BLaER1 treated with 17β-estradiol and CSF1 and Interleukin-3, amounts not matched to agents 10 nM and 100 nM (cell line): ENCODE data around the gene PIGS.

ENCODE experiments used
- H3K27ac ChIP-seq, 11 experiments: shearing (Covaris generic); formaldehyde crosslinking; 2 replicates each; pipeline ENCODE4 v1.8.1; 2022
- H3K27me3 ChIP-seq, 11 experiments: shearing (Covaris generic); formaldehyde crosslinking; 2 replicates each; pipeline ENCODE4 v1.8.1; 2022
- H3K36me3 ChIP-seq, 11 experiments: shearing (Covaris generic); formaldehyde crosslinking; 2 replicates each; pipeline ENCODE4 v1.8.1; 2022
- H3K4me1 ChIP-seq, 10 experiments: shearing (Covaris generic); formaldehyde crosslinking; 2 replicates each; pipeline ENCODE4 v1.8.1; 2022
- H3K4me2 ChIP-seq, 11 experiments: shearing (Covaris generic); formaldehyde crosslinking; 2 replicates each; pipeline ENCODE4 v1.8.1; 2022
- H3K4me3 ChIP-seq, 10 experiments: shearing (Covaris generic); formaldehyde crosslinking; 2 replicates each; pipeline ENCODE4 v1.8.1; 2022
- H3K9ac ChIP-seq, 11 experiments: shearing (Covaris generic); formaldehyde crosslinking; 2 replicates each; pipeline ENCODE4 v1.8.1; 2022
- H3K9me3 ChIP-seq, 11 experiments: shearing (Covaris generic); formaldehyde crosslinking; replicated peaks in 1 of 11; 2 replicates each; pipeline ENCODE4 v1.8.1; 2022
- H4K20me1 ChIP-seq, 11 experiments: shearing (Covaris generic); formaldehyde crosslinking; 2 replicates each; pipeline ENCODE4 v1.8.1; 2022
- Cebpa-rat ChIP-seq, 11 experiments: shearing (Covaris generic); IDR thresholded peaks; 2 replicates each; pipeline ENCODE4 v1.8.1; 2022

PIGS gene

GRCh38 chr17:28541439-28541838, 29.9 kb downstream of the PIGS start:
- no peak overlapping the region for H3K4me3 ChIP-seq
- no peaks in the 10 kb centered on the region for H3K9me3 ChIP-seq
- no peaks in the 10 kb centered on the region for H3K27me3 ChIP-seq
- no peak overlapping the region for H3K4me2 ChIP-seq
- H3K4me1 ChIP-seq: peaks cover 12 to 24% (median 20%) of the 10 kb centered on the region in 10 experiments
- no peak overlapping the region for H3K9ac ChIP-seq
- H3K36me3 ChIP-seq: peaks cover 0 to 13% (median 6%) of the 10 kb centered on the region in 11 experiments; a peak in 14 of 22 replicates
- no peak for TF ChIP-seq Cebpa-rat (IDR thresholded peaks at IDR 0.05)
- no peaks in the 10 kb centered on the region for H4K20me1 ChIP-seq
- H3K27ac ChIP-seq: no peak overlapping the region

- Histone ChIP-seq H3K9me3 (no peaks in the 10 kb centered on the region), H3K27me3 (no peaks in the 10 kb centered on the region), H3K36me3 (0 out of 22 replicates have a peak, but pooled peaks cover 0 to 1% (median 0%) of the 10 kb centered on the region in 11 experiments), H3K4me3 (no peak overlapping the region), H3K4me2 (no peak overlapping the region), H3K4me1 (peaks cover 12 to 24% (median 20%) of the 10 kb centered on the region in 10 experiments), H4K20me1 (no peaks in the 10 kb centered on the region), H3K9ac (0 out of 22 replicates have a peak overlapping the region, but pooled peaks of 1 of the 11 experiments have one; percentile 22), H3K27ac (no peak overlapping the region)
- TF ChIP-seq Cebpa-rat (IDR thresholded peaks at IDR 0.05): no peak
Observed at GRCh38 chr17:28540231-28540630, 31.1 kb downstream of the PIGS start.

- no peak for TF ChIP-seq Cebpa-rat (IDR thresholded peaks at IDR 0.05)
- no peaks in the 10 kb centered on the region for H3K27me3 ChIP-seq
- H3K4me1 ChIP-seq: peaks cover 3 to 11% (median 5%) of the 10 kb centered on the region in 10 experiments
- no peak overlapping the region for H3K9ac ChIP-seq
- no peaks in the 10 kb centered on the region for H3K36me3 ChIP-seq
- no peaks in the 10 kb centered on the region for H3K9me3 ChIP-seq
- H3K27ac ChIP-seq: no peak overlapping the region
- H3K4me2 ChIP-seq: no peak overlapping the region
- no peaks in the 10 kb centered on the region for H4K20me1 ChIP-seq
- H3K4me3 ChIP-seq: no peak overlapping the region
Observed at GRCh38 chr17:28538296-28538895, 32.9 kb downstream of the PIGS start.

GRCh38 chr17:28537219-28537610, 34.1 kb downstream of the PIGS start:
- Histone ChIP-seq H3K9me3 (no peaks in the 10 kb centered on the region), H3K36me3 (no peaks in the 10 kb centered on the region), H3K27me3 (no peaks in the 10 kb centered on the region), H4K20me1 (no peaks in the 10 kb centered on the region), H3K27ac (no peak overlapping the region), H3K9ac (no peak overlapping the region), H3K4me2 (no peak overlapping the region), H3K4me3 (no peak overlapping the region), H3K4me1 (peaks cover 0 to 15% (median 8%) of the 10 kb centered on the region in 10 experiments; a peak in 11 of 20 replicates)
- TF ChIP-seq Cebpa-rat (IDR thresholded peaks at IDR 0.05): no peak

GRCh38 chr17:28536532-28537218, 34.6 kb downstream of the PIGS start:
- H3K27ac ChIP-seq: no peak overlapping the region
- TF ChIP-seq Cebpa-rat (IDR thresholded peaks at IDR 0.05): no peak

GRCh38 chr17:28534740-28535375, 36.5 kb downstream of the PIGS start:
- H3K9me3 ChIP-seq: no peaks in the 10 kb centered on the region
- H4K20me1 ChIP-seq: no peaks in the 10 kb centered on the region
- no peak overlapping the region for H3K4me2 ChIP-seq
- no peak for TF ChIP-seq Cebpa-rat (IDR thresholded peaks at IDR 0.05)
- H3K27me3 ChIP-seq: no peaks in the 10 kb centered on the region
- no peaks in the 10 kb centered on the region for H3K36me3 ChIP-seq
- no peak overlapping the region for H3K27ac ChIP-seq
- H3K4me3 ChIP-seq: no peak overlapping the region
- H3K9ac ChIP-seq: no peak overlapping the region
- peaks cover 0 to 12% (median 8%) of the 10 kb centered on the region in 10 experiments; a peak in 10 of 20 replicates for H3K4me1 ChIP-seq

More at GRCh38 chr17:28536532-28537218, 34.6 kb downstream of the PIGS start:
- H3K9ac ChIP-seq: no peak overlapping the region
- H3K4me3 ChIP-seq: no peak overlapping the region
- no peaks in the 10 kb centered on the region for H4K20me1 ChIP-seq
- no peak overlapping the region for H3K4me2 ChIP-seq
- H3K9me3 ChIP-seq: no peaks in the 10 kb centered on the region
- no peaks in the 10 kb centered on the region for H3K27me3 ChIP-seq
- H3K4me1 ChIP-seq: peaks cover 0 to 13% (median 8%) of the 10 kb centered on the region in 10 experiments; a peak in 11 of 20 replicates
- H3K36me3 ChIP-seq: no peaks in the 10 kb centered on the region

- no peaks in the 10 kb centered on the region; a peak in 1 of 22 replicates for H4K20me1 ChIP-seq
- no peak overlapping the region for H3K27ac ChIP-seq
- no peak overlapping the region for H3K4me3 ChIP-seq
- no peaks in the 10 kb centered on the region for H3K27me3 ChIP-seq
- H3K9ac ChIP-seq: no peak overlapping the region
- no peaks in the 10 kb centered on the region for H3K9me3 ChIP-seq
- H3K36me3 ChIP-seq: no peaks in the 10 kb centered on the region
- TF ChIP-seq Cebpa-rat (IDR thresholded peaks at IDR 0.05): no peak
- peaks cover 10 to 27% (median 19%) of the 10 kb centered on the region in 10 experiments; a peak in 18 of 20 replicates for H3K4me1 ChIP-seq
- H3K4me2 ChIP-seq: peak overlapping the region in 6 of 11 experiments; percentile 5 to 50 (median 32); a peak in 10 of 22 replicates
Observed at GRCh38 chr17:28533091-28533807, 38.1 kb downstream of the PIGS start.

GRCh38 chr17:28532050-28532960, 39.0 kb downstream of the PIGS start:
- no peaks in the 10 kb centered on the region; a peak in 1 of 22 replicates for H4K20me1 ChIP-seq
- no peak overlapping the region for H3K9ac ChIP-seq
- no peak overlapping the region for H3K27ac ChIP-seq
- peak overlapping the region in 5 of 11 experiments; percentile 5 to 50 (median 36); a peak in 9 of 22 replicates for H3K4me2 ChIP-seq
- peaks cover 10 to 31% (median 21%) of the 10 kb centered on the region in 10 experiments; a peak in 19 of 20 replicates for H3K4me1 ChIP-seq
- TF ChIP-seq Cebpa-rat (IDR thresholded peaks at IDR 0.05): no peak
- H3K9me3 ChIP-seq: no peaks in the 10 kb centered on the region
- no peaks in the 10 kb centered on the region for H3K36me3 ChIP-seq
- no peak overlapping the region for H3K4me3 ChIP-seq
- H3K27me3 ChIP-seq: no peaks in the 10 kb centered on the region
